Panc1 (cell line): ENCODE results near the gene ETDA. TPM values are rescaled to one million over a fixed set of nuclear protein-coding genes. Genes with fewer than 3 reads are reported as not detected.

Source experiments
- ATAC-seq: fragments of 200-7000 bp; cut with Tn5 transposase; 2 replicates; pipeline ENCODE4 v1.9.1; 2020; ENCODE audit warnings: mild to moderate bottlenecking, moderate library complexity
- BruUV-seq: library from RNA; stranded (reverse); fragments of 400-500 nt; replicated peaks from 2 replicates; lab custom pipeline; 2021; lab: Mats Ljungman, UMichigan
- CTCF ChIA-PET: fragments of 300-600 bp; sonication (Branson Sonifier 250); formaldehyde crosslinking; loops from one replicate; lab custom pipeline; 2022; ENCODE audit warnings: antibody characterized with exemption; lab: Charles Lee
- POLR2A ChIA-PET: fragments of 300-600 bp; sonication (Branson Sonifier 250); formaldehyde crosslinking; loops from one replicate; lab custom pipeline; 2022; ENCODE audit warnings: antibody characterized with exemption; lab: Charles Lee
- DNase-seq: peaks from one replicate; pipeline ENCODE4 v3.0.0-alpha.2; 2010; ENCODE audit warnings: low read depth, low spot score
- H3K27ac ChIP-seq: 2 replicates; pipeline ENCODE4 v1.5.1; 2011; ENCODE audit warnings: mild to moderate bottlenecking, low read length, inconsistent platforms
- H3K27me3 ChIP-seq: fragments of 200-500 bp; sonication (Bioruptor generic); 2 replicates; pipeline ENCODE4 v1.6.0; 2014; ENCODE audit warnings: low read length, inconsistent platforms; ENCODE audit not compliant: control insufficient read depth, insufficient read depth
- H3K36me3 ChIP-seq: fragments of 200-500 bp; sonication (Bioruptor generic); 2 replicates; pipeline ENCODE4 v1.5.1; 2014; ENCODE audit warnings: inconsistent platforms, mild to moderate bottlenecking, low read length, moderate library complexity; ENCODE audit not compliant: control insufficient read depth, insufficient read depth
- H3K4me1 ChIP-seq: 2 replicates; pipeline ENCODE4 v1.5.1; 2011; ENCODE audit warnings: inconsistent platforms, mild to moderate bottlenecking, low read length, moderate library complexity; ENCODE audit not compliant: control insufficient read depth, insufficient read depth
- H3K4me3 ChIP-seq, 2 experiments: 2 replicates each; pipeline ENCODE4 v1.5.1; 2011 to 2012; ENCODE audit warnings: low read depth in 2 of 2, low read length in 2 of 2, mild to moderate bottlenecking in 2 of 2, inconsistent platforms in 1 of 2, moderate library complexity in 1 of 2
- H3K9me3 ChIP-seq: fragments of 200-500 bp; sonication (Bioruptor generic); 2 replicates; pipeline ENCODE4 v1.5.1; 2014; ENCODE audit warnings: low read depth, mild to moderate bottlenecking, inconsistent platforms, low read length, moderate library complexity; ENCODE audit not compliant: control insufficient read depth, insufficient read depth
- SIN3A ChIP-seq: IDR thresholded peaks from 2 replicates; pipeline ENCODE4 v1.6.1; 2012; ENCODE audit warnings: low read depth, mild to moderate bottlenecking, low read length, moderate library complexity, borderline replicate concordance; ENCODE audit not compliant: insufficient read depth
- in situ Hi-C: cut with HindIII; loops from 2 replicates; pipeline ENCODE4 v1.10.0; 2016; ENCODE audit warnings: low sequenced_read_pairs, low pct_unique_long_range_greater_than_20kb
- intact Hi-C: fragments of 100-400 bp; cut with micrococcal nuclease; formaldehyde crosslinking; loops from one replicate; pipeline ENCODE4 v1.10.0; 2022; ENCODE audit not compliant: unreplicated experiment
- total RNA-seq: library from RNA; stranded (reverse); gene quantifications from one replicate; pipeline ENCODE4 v1.2.1, GENCODE V29; 2021; ENCODE audit not compliant: unreplicated experiment
- TF ChIP-seq, protein P1 (sequence below), 2 experiments: IDR thresholded peaks; 2 replicates each; pipeline ENCODE4 v1.6.1; 2011 to 2012; ENCODE audit warnings: low read depth in 2 of 2, control low read depth in 1 of 2, low read length in 1 of 2, mild to moderate bottlenecking in 1 of 2, moderate library complexity in 1 of 2; ENCODE audit not compliant: insufficient read depth in 1 of 2
- TF ChIP-seq, protein P2 (sequence below): fragments of 450-650 bp; IDR thresholded peaks from 2 replicates; pipeline ENCODE4 v1.5.1; 2017; ENCODE audit warnings: mild to moderate bottlenecking

Gene ETDA
- total RNA-seq, 1 experiment from 2014 or later = not detected

DNA sequence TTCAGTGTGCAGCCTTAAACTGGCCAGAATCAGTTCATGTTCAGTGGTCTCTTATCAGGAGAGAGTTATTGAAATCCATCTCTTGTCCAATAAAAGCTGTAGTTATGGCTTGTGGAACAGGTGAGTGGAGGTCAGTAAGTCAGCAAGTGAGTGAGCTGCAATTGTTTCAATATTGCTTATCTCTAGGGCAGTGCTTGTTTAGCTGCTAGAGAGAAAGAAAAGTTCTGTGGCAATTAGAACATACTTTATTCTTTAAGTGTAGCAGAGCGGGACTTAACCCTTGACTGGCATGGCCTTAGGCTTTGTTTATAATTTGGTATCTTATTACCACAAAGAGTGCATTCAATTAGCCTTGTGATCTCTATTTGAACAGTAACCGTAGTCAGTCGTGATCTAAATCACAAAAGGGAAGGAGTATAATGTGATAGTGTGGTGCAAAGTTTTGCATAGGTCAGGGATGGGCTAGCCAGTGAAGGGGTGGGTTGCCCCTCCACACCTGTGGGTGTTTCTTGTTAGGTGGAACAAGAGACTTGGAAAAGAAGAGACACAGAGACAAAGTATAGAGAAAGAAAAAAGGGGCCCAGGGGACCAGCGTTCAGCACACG lies 50.5 kb downstream of the ETDA start:
- intact Hi-C loops = no loop called here
- CTCF ChIA-PET = no interaction called here
- Histone ChIP-seq H3K36me3 (no peaks in the 10 kb centered on the region), H3K4me1 (no peaks in the 10 kb centered on the region), H3K4me3 (no peak overlapping the region), H3K27ac (no peak overlapping the region), H3K27me3 (no peaks in the 10 kb centered on the region), H3K9me3 (no peaks in the 10 kb centered on the region)
- DNase-seq (no peak), ATAC-seq (no peak)
- POLR2A ChIA-PET = no interaction called here
- in situ Hi-C loops = no loop called here
- BruUV-seq = no TSS peak
- no peak for TF ChIP-seq SIN3A
- TF ChIP-seq, protein P1, sequence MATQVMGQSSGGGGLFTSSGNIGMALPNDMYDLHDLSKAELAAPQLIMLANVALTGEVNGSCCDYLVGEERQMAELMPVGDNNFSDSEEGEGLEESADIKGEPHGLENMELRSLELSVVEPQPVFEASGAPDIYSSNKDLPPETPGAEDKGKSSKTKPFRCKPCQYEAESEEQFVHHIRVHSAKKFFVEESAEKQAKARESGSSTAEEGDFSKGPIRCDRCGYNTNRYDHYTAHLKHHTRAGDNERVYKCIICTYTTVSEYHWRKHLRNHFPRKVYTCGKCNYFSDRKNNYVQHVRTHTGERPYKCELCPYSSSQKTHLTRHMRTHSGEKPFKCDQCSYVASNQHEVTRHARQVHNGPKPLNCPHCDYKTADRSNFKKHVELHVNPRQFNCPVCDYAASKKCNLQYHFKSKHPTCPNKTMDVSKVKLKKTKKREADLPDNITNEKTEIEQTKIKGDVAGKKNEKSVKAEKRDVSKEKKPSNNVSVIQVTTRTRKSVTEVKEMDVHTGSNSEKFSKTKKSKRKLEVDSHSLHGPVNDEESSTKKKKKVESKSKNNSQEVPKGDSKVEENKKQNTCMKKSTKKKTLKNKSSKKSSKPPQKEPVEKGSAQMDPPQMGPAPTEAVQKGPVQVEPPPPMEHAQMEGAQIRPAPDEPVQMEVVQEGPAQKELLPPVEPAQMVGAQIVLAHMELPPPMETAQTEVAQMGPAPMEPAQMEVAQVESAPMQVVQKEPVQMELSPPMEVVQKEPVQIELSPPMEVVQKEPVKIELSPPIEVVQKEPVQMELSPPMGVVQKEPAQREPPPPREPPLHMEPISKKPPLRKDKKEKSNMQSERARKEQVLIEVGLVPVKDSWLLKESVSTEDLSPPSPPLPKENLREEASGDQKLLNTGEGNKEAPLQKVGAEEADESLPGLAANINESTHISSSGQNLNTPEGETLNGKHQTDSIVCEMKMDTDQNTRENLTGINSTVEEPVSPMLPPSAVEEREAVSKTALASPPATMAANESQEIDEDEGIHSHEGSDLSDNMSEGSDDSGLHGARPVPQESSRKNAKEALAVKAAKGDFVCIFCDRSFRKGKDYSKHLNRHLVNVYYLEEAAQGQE (IDR thresholded peaks at IDR 0.05; ENCODE audit: insufficient read depth in 1 of 2, low read depth in 2 of 2, low read length in 1 of 2) = no peak
- TF ChIP-seq, protein P2, sequence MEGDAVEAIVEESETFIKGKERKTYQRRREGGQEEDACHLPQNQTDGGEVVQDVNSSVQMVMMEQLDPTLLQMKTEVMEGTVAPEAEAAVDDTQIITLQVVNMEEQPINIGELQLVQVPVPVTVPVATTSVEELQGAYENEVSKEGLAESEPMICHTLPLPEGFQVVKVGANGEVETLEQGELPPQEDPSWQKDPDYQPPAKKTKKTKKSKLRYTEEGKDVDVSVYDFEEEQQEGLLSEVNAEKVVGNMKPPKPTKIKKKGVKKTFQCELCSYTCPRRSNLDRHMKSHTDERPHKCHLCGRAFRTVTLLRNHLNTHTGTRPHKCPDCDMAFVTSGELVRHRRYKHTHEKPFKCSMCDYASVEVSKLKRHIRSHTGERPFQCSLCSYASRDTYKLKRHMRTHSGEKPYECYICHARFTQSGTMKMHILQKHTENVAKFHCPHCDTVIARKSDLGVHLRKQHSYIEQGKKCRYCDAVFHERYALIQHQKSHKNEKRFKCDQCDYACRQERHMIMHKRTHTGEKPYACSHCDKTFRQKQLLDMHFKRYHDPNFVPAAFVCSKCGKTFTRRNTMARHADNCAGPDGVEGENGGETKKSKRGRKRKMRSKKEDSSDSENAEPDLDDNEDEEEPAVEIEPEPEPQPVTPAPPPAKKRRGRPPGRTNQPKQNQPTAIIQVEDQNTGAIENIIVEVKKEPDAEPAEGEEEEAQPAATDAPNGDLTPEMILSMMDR = no peak

Other genes starting within 250 kb of the ETDA start
- 29.8 TPM for gene RTL8B, start 229.5 kb upstream of the ETDA start, total RNA-seq
- 170 TPM for gene RTL8C, start 219.7 kb upstream of the ETDA start, total RNA-seq
- 72.6 TPM for gene RTL8A, start 199.9 kb upstream of the ETDA start, total RNA-seq
- 0.95 TPM for gene SMIM10L2B, start 153.3 kb upstream of the ETDA start, total RNA-seq
- not detected for gene ETDB, start 131.5 kb upstream of the ETDA start, total RNA-seq
- gene CT55, start 80.7 kb upstream of the ETDA start, total RNA-seq = not detected
- gene ETDC, start 57.4 kb downstream of the ETDA start, total RNA-seq = not detected
- 9.7 TPM for gene ZNF75D, start 92.0 kb downstream of the ETDA start, total RNA-seq
- gene ZNF449, start 92.7 kb downstream of the ETDA start, total RNA-seq = 13.1 TPM
- gene SMIM10L2A, start 169.9 kb downstream of the ETDA start, total RNA-seq = 0.36 TPM